ENCODE measurements around the gene AMZ1. TPM values are rescaled to one million over a fixed set of nuclear protein-coding genes. Genes with fewer than 3 reads are reported as not detected.
"Not testable (repeated sequence)": the region's sequence is repeated elsewhere in the genome, so short reads cannot be mapped to it uniquely, and the experiment has no call there.

The AMZ1 gene
- total and polyA plus RNA-seq, 9 donors = 0.04 to 0.23 (median 0.16) TPM

DNA sequence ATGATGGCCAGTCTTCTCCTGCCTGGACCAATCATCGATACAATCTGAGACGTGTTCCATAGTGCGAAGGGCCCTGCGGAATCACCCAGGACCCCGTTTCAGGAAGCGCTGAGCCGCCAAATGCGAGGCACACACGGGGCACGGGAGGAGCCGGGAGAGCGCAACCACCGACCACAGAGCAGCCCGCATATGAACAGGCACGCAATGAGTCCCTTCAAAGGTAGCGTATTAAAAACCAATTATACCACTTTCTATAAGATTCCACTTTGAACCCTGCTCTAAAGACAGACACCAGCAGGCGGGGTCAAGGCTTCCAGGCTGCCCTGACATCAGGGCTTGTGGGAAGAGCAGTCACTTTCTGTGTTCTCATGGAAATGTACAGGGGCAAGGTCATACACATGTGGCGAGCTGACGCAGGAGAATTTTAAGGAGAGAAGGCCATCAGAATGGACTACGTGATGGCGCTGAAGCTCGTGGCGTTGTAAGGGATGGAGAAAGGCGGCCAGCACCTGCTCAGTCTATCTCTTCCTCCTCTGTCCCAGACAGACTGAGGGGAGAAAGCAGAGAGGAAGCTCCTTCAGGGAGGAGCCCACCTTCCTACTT is 46.2 kb downstream of the AMZ1 start:
- no peak for DNase-seq
- Histone ChIP-seq H3K4me1 (ENCODE audit: control insufficient read depth, insufficient read depth, low read length) (peaks cover 63% of the 10 kb centered on the region), H3K27me3 (ENCODE audit: control insufficient read depth, insufficient read depth, low read length) (no peaks in the 10 kb centered on the region), H3K27ac (ENCODE audit: low read length) (no peak overlapping the region), H3K9me3 (replicated peaks; ENCODE audit: control insufficient read depth, low read depth, low read length) (no peaks in the 10 kb centered on the region), H3K4me3 (ENCODE audit: low read length) (no peak overlapping the region), H3K36me3 (ENCODE audit: control insufficient read depth, insufficient read depth, low read length) (peaks cover 11% of the 10 kb centered on the region)
- WGBS (ENCODE audit: insufficient coverage) = 69% methylated on average over 15 of the region's 24 CpGs

DNA sequence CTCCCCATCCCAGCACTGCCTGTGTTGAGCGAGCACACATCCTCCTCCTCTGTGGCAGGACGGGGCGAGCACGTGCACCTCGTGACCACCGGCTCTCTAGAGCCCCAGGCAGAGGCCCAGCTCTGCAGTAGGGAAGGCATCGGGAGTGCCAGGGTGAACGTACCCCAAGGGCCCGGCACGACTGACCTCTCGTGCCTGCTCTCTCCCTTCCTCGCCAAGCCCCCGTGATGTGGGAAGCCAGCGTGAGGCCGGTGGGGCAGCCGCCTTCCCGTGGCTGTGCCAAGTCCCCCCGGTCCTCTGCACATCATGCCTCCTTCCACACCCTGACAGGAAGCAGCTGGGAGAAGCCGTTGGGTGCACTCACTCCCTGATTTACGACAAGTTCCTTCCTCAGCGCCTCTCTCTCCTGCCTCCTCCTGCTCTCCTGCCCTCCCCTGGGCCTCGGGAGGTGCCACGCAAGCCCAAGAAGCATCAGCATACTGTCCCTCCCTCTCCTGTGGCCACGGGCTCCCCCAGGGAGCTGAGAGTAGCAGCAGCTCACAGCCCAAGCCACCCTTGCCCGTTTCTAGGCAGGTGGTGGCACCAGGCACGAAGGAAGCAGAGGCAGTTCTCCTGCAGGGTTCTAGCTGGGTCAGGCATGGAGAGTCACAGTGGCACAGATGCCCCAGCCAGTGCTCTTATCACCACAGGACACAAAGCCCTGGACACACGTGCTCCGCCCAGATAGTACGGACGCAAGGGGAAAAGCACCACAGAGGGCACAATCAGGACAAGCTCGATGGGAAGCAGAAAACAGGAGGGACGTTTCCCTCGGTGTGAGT is 47.0 kb downstream of the AMZ1 start:
- Histone ChIP-seq H3K9me3 (replicated peaks; ENCODE audit: control insufficient read depth, low read depth, low read length) (no peaks in the 10 kb centered on the region), H3K27ac (ENCODE audit: low read length) (peak overlapping the region; percentile 16), H3K4me1 (ENCODE audit: control insufficient read depth, insufficient read depth, low read length) (peaks cover 55% of the 10 kb centered on the region), H3K27me3 (ENCODE audit: control insufficient read depth, insufficient read depth, low read length) (no peaks in the 10 kb centered on the region), H3K36me3 (ENCODE audit: control insufficient read depth, insufficient read depth, low read length) (peaks cover 11% of the 10 kb centered on the region), H3K4me3 (ENCODE audit: low read length) (no peak overlapping the region)
- peak; percentile 71 for DNase-seq
- WGBS (ENCODE audit: insufficient coverage) = 51% methylated on average over 30 of the region's 33 CpGs

DNA sequence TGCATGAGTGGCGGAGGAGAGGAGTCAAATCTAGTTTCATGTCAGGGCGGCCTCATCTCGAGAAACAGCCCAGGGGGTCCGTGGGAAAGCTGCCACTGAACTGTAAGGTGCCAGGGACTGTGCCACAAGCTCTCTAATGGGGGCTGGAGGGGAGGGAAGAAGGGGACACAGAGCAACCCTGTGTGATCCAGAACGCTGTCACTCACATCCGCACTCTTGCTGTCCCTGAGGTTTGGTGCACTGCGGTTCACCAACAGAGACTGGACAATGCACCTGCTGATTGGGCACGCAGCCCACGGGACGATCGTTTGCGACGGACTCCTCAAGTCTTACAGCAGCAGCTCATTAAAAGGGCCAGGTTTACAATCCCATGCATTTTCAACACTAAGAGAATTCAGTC is 47.7 kb downstream of the AMZ1 start:
- Histone ChIP-seq H3K27ac (ENCODE audit: low read length) (no peak overlapping the region), H3K36me3 (ENCODE audit: control insufficient read depth, insufficient read depth, low read length) (peaks cover 10% of the 10 kb centered on the region), H3K4me1 (ENCODE audit: control insufficient read depth, insufficient read depth, low read length) (peaks cover 47% of the 10 kb centered on the region), H3K9me3 (replicated peaks; ENCODE audit: control insufficient read depth, low read depth, low read length) (no peaks in the 10 kb centered on the region), H3K4me3 (ENCODE audit: low read length) (no peak overlapping the region), H3K27me3 (ENCODE audit: control insufficient read depth, insufficient read depth, low read length) (no peaks in the 10 kb centered on the region)
- 63% methylated on average over 13 of the region's 13 CpGs for WGBS (ENCODE audit: insufficient coverage)
- no peak for DNase-seq

DNA sequence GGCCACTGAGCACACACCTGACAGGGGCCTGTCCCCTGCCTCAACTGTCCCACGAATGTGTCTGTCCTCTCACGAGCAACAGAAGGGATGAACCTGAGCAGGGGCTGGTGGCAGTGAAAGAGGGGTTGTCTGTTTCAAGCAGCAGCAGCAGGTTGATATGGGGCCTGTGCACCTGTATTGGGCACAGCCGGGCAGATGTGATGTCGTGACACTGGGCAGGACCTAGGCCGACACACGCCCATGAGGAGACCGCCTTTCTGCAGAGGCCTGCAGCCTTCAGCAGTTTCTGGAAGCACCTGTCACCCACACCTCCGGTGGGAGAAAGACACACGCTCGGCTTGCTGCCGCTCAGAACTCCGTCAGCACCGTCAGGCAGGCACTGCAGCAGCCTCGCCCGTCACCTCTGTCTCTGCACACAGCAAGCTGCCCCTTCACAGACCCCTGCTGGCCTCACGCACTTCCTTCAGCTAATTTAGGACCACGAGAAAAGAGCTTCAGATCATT is 48.5 kb downstream of the AMZ1 start:
- 86% methylated on average over 17 of the region's 17 CpGs for WGBS (ENCODE audit: insufficient coverage)
- Histone ChIP-seq H3K27ac (ENCODE audit: low read length) (no peak overlapping the region), H3K9me3 (replicated peaks; ENCODE audit: control insufficient read depth, low read depth, low read length) (no peaks in the 10 kb centered on the region), H3K4me1 (ENCODE audit: control insufficient read depth, insufficient read depth, low read length) (peaks cover 44% of the 10 kb centered on the region), H3K4me3 (ENCODE audit: low read length) (no peak overlapping the region), H3K27me3 (ENCODE audit: control insufficient read depth, insufficient read depth, low read length) (no peaks in the 10 kb centered on the region), H3K36me3 (ENCODE audit: control insufficient read depth, insufficient read depth, low read length) (peaks cover 3% of the 10 kb centered on the region)
- no peak for DNase-seq

DNA sequence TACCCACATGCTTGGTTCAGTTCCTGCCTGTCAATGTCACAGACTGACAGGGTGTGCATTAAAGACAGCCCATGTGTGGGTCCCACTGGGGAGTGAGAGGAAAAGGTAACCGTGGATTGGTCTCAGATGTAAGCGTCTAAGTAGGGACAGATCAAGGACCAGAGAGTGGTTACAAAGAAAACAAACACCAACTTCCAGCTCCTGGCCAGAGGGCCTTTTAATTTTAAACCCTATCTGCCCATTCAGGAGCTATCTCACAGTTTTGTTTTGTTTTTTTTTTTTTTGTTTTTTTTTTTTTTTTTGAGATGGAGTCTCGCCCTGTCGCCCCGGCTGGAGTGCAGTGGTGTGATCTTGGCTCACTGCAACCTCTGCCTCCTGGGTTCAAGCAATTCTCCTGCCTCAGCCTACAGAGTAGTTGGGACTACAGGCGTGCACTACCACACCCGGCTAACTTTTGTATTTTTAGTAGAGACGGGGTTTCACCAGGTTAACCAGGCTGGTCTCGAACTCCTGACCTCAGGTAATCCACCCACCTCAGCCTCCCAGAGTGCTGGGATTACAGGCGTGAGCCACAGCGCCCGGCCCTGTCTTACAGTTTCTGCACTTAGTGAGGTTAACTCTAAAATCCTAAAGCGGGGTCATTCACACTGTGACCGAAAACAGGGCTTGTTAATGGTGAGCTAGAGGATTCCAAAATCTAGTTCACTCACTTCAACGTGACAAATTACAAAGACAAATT is 49.2 kb downstream of the AMZ1 start:
- 91% methylated on average over 4 of the region's 15 CpGs for WGBS (ENCODE audit: insufficient coverage)
- peaks cover 44% of the 10 kb centered on the region for H3K4me1 ChIP-seq (ENCODE audit: control insufficient read depth, insufficient read depth, low read length)

DNA sequence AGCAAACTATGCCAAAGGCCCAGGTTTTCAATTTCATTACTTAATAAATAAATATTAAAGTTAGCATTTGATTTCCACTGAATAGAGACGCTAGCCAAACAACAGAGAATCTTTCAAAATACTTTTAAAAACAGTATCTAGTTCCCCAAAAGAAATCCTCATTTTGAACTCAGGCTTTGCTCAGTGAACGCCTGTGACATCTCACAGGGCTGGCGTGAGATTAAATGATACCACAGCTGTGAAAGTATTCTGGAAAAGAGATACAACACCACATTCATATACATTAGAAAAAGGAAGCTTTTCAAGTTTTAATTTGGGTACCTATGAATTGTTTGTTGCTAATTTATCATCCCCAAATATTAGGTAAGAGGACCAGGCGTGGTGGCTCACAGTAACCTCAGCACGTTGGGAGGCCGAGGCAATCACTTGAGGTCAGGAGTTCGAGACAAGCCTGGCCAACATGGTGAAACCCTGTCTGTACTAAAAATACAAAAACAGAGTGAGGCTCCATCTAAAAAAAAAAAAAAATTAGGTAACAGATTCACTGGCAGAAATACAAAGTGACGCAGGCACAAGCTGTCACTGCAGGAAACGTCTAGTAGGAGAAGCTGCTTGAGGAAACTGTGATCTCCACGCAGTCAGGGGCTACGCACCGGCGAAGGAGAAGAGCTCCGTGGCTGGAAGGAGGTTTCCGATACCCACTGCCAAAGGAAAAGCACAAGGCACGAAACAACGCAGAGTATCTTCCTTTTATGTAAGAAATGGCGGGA is 50.0 kb downstream of the AMZ1 start:
- Histone ChIP-seq H3K4me3 (ENCODE audit: low read length) (no peak overlapping the region), H3K36me3 (ENCODE audit: control insufficient read depth, insufficient read depth, low read length) (no peaks in the 10 kb centered on the region), H3K4me1 (ENCODE audit: control insufficient read depth, insufficient read depth, low read length) (peaks cover 43% of the 10 kb centered on the region), H3K27me3 (ENCODE audit: control insufficient read depth, insufficient read depth, low read length) (no peaks in the 10 kb centered on the region), H3K9me3 (replicated peaks; ENCODE audit: control insufficient read depth, low read depth, low read length) (no peaks in the 10 kb centered on the region), H3K27ac (ENCODE audit: low read length) (peak overlapping the region; percentile 51)
- WGBS (ENCODE audit: insufficient coverage) = 49% methylated on average over 10 of the region's 18 CpGs
- peak; percentile 90 for DNase-seq

More for the DNA sequence above, 49.2 kb downstream of the AMZ1 start:
- H3K4me3 ChIP-seq (ENCODE audit: low read length); H3K27ac ChIP-seq (ENCODE audit: low read length); DNase-seq; H3K27me3 ChIP-seq (ENCODE audit: control insufficient read depth, insufficient read depth, low read length); H3K9me3 ChIP-seq (replicated peaks; ENCODE audit: control insufficient read depth, low read depth, low read length); H3K36me3 ChIP-seq (ENCODE audit: control insufficient read depth, insufficient read depth, low read length): not testable (repeated sequence)

DNA sequence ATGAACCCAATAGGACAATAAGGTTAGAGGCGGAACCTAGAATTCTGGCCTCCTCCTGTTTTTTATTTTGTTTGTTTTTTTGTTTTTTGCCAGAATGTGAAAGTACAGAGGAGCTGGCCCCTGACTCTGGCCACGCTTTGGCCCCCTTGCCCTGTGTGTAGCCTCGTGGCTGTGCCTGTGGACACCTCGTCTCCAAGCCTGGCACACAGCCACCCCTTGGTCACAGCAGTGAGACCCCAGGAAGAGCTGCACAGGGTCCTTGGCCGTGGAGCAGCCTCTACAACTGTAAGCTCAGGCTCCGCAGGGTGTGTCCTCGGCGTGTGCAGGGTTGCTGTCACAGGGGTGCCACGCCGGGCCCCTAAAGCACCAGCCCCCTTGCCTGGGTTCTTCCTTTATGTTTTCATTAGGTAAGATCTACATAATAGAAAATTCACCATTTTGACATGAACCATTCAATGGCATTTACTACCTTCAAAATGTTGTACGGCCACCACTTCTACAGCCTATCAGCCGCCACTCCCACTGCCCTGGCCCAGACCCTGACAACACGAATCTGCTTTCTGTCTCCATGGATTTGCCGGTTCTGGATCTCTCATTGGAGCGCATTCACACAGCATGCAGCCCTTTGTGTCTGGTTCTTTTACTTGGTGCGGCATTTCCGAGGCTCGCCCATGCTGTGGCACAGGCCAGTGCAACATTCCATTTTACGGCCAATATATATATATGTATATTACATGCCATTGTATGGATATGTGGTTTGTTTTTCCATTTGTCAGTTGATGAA is 51.0 kb downstream of the AMZ1 start:
- no peak for DNase-seq
- Histone ChIP-seq H3K4me3 (ENCODE audit: low read length) (no peak overlapping the region), H3K27ac (ENCODE audit: low read length) (no peak overlapping the region), H3K9me3 (replicated peaks; ENCODE audit: control insufficient read depth, low read depth, low read length) (no peaks in the 10 kb centered on the region), H3K27me3 (ENCODE audit: control insufficient read depth, insufficient read depth, low read length) (no peaks in the 10 kb centered on the region), H3K36me3 (ENCODE audit: control insufficient read depth, insufficient read depth, low read length) (no peaks in the 10 kb centered on the region), H3K4me1 (ENCODE audit: control insufficient read depth, insufficient read depth, low read length) (peaks cover 36% of the 10 kb centered on the region)
- 81% methylated on average over 9 of the region's 19 CpGs for WGBS (ENCODE audit: insufficient coverage)

DNA sequence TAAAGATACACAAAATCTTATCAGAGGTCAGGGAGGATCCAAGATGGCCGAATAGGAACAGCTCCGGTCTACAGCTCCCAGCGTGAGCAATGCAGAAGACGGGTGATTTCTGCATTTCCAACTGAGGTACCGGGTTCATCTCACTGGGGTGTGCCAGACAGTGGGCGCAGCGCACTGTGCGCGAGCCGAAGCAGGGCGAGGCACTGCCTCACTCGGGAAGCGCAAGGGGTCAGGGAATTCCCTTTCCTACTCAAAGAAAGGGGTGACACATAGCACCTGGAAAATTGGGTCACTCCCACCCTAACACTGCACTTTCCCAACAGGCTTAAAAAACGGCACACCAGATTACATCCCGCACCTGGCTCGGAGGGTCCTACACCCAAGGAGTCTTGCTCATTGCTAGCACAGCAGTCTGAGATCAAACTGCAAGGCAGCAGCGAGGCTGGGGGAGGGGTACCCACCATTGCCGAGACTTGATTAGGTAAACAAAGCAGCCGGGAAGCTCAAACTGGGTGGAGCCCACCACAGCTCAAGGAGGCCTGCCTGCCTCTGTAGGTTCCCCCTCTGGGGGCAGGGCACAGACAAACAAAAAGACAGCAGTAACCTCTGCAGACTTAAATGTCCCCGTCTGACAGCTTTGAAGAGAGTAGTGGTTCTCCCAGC is 55.7 kb downstream of the AMZ1 start:
- not testable (repeated sequence) for H3K27me3 ChIP-seq (ENCODE audit: control insufficient read depth, insufficient read depth, low read length); DNase-seq; H3K27ac ChIP-seq (ENCODE audit: low read length); H3K4me1 ChIP-seq (ENCODE audit: control insufficient read depth, insufficient read depth, low read length); H3K4me3 ChIP-seq (ENCODE audit: low read length); H3K9me3 ChIP-seq (replicated peaks; ENCODE audit: control insufficient read depth, low read depth, low read length); H3K36me3 ChIP-seq (ENCODE audit: control insufficient read depth, insufficient read depth, low read length)
- WGBS (ENCODE audit: insufficient coverage) = 98% methylated on average over 11 of the region's 20 CpGs

DNA sequence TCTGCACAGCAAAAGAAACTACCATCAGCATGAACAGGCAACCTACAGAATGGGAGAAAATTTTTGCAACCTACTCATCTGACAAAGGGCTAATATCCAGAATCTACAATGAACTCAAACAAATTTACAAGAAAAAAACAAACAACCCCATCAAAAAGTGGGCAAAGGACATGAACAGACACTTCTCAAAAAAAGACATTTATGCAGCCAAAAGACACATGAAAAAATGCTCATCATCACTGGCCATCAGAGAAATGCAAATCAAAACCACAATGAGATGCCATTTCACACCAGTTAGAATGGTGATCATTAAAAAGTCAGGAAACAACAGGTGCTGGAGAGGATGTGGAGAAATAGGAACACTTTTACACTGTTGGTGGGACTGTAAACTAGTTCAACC is 60.7 kb downstream of the AMZ1 start:
- not testable (repeated sequence) for DNase-seq; H3K27me3 ChIP-seq (ENCODE audit: control insufficient read depth, insufficient read depth, low read length); H3K4me1 ChIP-seq (ENCODE audit: control insufficient read depth, insufficient read depth, low read length)

More for the DNA sequence above, 60.7 kb downstream of the AMZ1 start:
- H3K36me3 ChIP-seq (ENCODE audit: control insufficient read depth, insufficient read depth, low read length); H3K9me3 ChIP-seq (replicated peaks; ENCODE audit: control insufficient read depth, low read depth, low read length); H3K4me3 ChIP-seq (ENCODE audit: low read length); H3K27ac ChIP-seq (ENCODE audit: low read length): not testable (repeated sequence)
